ENCODE data around the gene EGFLAM.

GRCh38 chr5:38431242-38431853 lies 173.0 kb downstream of the EGFLAM start:
- no peak for TF ChIP-seq POLR2AphosphoS5 (IDR thresholded peaks at IDR 0.05; ENCODE audit: insufficient read depth, low read depth, low read length)
- TF ChIP-seq EZH2 (IDR thresholded peaks at IDR 0.05; ENCODE audit: borderline replicate concordance, low read depth, low read length, severe bottlenecking) = no peak
- TF ChIP-seq POLR2A (IDR thresholded peaks at IDR 0.05; ENCODE audit: low read depth, low read length) = no peak
- TF ChIP-seq, protein P1, sequence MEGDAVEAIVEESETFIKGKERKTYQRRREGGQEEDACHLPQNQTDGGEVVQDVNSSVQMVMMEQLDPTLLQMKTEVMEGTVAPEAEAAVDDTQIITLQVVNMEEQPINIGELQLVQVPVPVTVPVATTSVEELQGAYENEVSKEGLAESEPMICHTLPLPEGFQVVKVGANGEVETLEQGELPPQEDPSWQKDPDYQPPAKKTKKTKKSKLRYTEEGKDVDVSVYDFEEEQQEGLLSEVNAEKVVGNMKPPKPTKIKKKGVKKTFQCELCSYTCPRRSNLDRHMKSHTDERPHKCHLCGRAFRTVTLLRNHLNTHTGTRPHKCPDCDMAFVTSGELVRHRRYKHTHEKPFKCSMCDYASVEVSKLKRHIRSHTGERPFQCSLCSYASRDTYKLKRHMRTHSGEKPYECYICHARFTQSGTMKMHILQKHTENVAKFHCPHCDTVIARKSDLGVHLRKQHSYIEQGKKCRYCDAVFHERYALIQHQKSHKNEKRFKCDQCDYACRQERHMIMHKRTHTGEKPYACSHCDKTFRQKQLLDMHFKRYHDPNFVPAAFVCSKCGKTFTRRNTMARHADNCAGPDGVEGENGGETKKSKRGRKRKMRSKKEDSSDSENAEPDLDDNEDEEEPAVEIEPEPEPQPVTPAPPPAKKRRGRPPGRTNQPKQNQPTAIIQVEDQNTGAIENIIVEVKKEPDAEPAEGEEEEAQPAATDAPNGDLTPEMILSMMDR (IDR thresholded peaks at IDR 0.05; ENCODE audit: extremely low read depth in 1 of 2, insufficient read depth in 1 of 2, low read depth in 1 of 2, low read length in 2 of 2) = no peak
- TF ChIP-seq GATA2 (IDR thresholded peaks at IDR 0.05; ENCODE audit: insufficient read depth, insufficient read length, low read depth, low read length) = no peak
